Activated CD4-positive, alpha-beta T cell treated with anti-CD3 and anti-CD28 coated beads for 4 hours (primary cell): ENCODE measurements around the gene NOP9.
"Not testable (repeated sequence)": the region's sequence is repeated elsewhere in the genome, so short reads cannot be mapped to it uniquely, and the experiment has no call there.

Experiments
- DNase-seq, 2 donors: peaks; one replicate each; pipeline ENCODE4 v3.0.0-alpha.2; 2020

NOP9 gene

GRCh38 chr14:24310646-24311604 is 11.3 kb downstream of the NOP9 start, which contains the start of gene LTB4R:
TSS of gene LTB4R (plus strand) at chr14:24311502. CDS start at chr14:24315652, 4,150 bp downstream.
- DNase-seq = peak; percentile 45 to 60

GRCh38 chr14:24311837-24312615 is 12.4 kb downstream of the NOP9 start:
- no peak for DNase-seq

DNA sequence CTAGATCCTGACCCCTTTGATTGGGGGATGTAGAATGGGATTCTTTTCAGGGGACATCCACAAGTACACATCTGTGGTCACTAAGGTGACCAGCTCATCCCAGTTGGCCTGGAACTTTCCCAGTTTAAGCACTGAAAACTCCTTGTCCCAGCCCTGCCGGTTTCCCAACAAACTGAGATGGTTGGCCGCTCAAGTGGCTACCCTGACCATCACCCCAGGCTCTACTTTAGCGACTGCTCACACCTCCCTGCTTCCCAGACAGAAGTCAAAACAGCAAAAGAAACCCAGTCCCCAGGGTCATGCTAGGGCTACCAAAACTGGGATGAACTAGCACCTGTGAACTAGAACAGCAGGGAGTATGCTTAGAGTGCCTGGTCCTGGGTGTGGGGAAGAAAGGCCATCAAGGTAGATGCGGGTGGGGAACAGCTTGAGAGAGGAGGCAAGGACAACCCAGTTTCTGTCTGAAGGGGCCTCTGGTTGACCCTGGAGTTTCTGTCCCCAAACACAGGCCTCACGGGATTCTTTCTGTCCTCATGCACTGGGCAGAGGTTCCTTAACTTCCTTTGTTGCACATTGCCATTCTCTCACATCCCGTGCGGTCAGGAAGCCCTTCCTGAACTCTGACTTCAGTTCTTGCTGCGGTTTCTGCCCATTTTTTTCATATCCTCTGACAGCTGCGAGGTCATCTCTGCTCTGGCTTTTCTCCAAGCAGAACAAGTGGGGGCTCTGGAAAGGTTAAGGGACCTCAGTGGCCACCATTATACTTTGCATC is 13.3 kb downstream of the NOP9 start:
- DNase-seq = no peak

GRCh38 chr14:24313913-24314312 is 14.3 kb downstream of the NOP9 start:
- DNase-seq = no peak

DNA sequence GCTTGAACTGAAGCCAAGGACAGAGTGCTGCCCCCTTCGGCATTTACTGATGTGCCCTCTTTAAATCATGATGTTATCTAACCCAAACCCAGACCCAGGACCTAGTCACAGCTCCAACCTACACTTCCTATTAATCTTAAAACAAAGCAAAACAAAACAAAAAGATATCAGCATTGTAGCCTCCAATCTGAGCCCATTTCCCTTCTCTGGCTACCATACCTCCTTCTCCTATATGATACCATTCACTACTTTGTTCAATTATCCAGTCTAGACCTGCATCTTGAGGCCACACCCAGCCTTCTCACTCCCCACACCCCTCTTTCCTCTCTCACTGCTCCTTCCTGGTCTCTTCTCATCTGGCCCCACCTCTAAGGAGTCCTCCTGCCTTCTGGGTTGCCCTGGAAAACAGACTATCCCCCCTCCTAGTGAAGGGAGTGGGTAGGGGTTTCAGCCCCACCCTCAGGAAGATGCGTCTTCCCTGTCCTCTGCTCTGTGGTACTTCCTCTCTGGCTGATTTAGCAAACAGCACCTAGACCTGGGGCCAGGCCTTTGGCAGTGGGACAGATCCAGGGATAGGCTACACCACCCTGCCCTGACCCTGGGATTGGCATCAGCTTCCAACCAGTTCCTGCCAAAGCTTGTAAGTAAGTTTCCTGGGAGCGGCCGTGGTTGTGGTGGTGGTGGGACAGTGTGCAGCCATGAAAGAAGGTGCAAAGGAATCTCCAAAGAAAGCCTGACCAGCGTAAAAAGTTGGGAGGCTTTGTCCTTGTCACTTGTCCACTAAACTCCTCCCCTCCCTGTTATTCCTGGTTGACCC is 14.9 kb downstream of the NOP9 start:
- no peak for DNase-seq

GRCh38 chr14:24315243-24315806 is 15.7 kb downstream of the NOP9 start:
- no peak for DNase-seq

- no peak for DNase-seq
These were observed 16.4 kb downstream of the NOP9 start for GRCh38 chr14:24315807-24316596.

DNA sequence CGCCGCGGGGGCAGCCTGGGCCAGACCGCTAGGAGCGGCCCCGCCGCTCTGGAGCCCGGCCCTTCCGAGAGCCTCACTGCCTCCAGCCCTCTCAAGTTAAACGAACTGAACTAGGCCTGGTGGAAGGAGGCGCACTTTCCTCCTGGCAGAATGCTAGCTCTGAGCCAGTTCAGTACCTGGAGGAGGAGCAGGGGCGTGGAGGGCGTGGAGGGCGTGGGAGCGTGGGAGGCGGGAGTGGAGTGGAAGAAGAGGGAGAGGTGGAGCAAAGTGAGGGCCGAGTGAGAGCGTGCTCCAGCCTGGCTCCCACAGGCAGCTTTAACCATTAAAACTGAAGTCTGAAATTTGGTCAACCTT is 16.9 kb downstream of the NOP9 start:
- DNase-seq = no peak

DNA sequence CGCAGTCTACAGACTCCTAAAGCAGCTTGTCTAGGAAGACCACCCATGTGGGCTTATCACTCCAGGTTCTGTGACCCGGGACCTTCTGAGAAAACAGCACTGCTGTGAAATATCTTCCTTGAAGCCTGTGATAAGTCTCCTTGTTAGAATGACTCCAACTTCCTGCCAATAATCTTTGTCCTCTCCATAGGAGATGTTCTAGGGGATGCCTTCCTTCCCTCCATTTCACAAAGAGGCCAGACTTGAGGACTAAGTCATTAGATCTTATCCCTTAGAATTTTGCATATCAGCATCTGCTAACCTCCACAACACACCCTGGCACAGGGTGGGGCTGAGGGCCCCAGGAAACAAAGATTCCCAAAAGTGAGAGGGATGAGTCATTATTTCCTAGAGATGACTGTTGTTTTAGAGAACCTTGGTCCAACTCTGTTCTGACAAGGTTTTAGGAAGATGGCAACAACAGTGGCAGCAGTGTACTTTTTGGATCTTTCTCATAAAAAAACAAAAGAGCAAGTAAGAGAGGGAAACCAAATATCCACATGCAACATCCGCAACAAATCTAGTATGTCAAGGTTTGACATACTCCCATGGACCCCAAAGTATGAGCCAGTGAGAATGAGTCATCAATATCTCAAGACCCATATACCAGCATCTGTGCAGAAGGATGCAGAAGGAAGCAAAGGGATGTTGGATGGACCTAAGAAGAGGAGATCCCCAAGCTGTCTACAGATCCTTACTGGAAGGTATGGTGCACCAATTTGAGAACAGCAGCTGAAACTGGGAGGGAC is 17.7 kb downstream of the NOP9 start:
- DNase-seq = no peak

GRCh38 chr14:24321212-24321975 is 21.7 kb downstream of the NOP9 start:
- DNase-seq = no peak

- no peak for DNase-seq
These were observed 23.0 kb downstream of the NOP9 start for GRCh38 chr14:24322672-24323071.

DNA sequence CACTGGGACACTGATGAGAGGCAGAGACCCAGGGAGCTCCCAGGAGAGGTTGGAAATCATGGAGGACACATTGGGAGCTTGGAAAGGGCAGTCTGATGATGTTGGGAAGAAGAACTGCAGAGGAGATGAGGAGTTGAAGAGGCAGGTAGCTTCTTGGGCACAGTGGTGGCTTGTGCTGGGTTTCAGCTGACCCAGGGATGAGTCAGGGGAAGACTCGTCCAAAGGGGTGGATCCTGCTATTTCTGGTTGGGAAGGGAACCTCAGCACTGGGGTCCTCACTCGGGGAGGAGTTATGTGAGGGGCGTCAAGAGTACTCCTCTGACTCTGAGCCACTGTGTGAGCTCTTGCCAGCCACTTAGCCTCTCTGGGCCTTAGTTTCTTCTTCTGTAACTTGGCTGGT is 23.7 kb downstream of the NOP9 start:
- no peak for DNase-seq

DNA sequence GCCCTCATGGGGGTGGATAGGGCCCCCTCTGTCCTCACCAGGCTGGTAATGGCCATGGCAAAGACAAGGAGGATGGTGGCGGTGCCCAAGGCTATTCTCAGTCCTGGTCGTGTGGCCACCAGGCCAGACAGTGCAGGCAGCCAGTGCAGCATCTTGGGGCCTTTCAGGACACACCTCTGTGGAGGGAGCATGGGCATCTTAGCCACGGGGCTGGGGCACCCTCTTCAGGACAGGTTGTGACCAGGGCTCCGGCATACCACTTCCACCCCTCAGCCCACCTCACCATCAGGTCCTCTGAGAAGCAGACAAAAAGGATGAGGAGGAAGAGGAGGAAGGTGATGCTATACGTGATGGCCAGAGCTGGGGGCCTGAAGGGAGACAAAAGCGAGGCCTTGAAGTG is 24.4 kb downstream of the NOP9 start:
- DNase-seq = no peak

GRCh38 chr14:24325041-24325530 is 25.4 kb downstream of the NOP9 start:
- DNase-seq = no peak

- DNase-seq = no peak
These were observed 26.3 kb downstream of the NOP9 start for GRCh38 chr14:24325963-24326362.

DNA sequence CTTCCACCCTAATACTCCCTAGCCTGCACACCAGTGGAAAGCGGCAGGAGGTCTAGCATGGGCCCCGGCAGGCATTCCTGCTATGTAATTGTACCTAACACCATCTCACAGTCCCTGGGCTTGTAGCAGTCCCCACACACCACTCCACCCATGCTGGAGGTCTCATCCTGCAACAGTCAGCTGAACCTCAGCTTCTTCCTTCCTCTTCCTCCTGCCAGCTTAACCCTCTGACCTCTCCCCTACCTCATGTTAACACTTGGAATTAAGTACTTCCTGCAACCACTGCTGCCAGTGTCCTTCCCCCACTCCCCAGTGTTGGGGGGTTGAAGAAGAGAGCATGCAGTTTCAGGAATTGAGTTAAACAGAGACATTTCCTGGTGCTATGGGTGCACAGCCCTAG is 27.7 kb downstream of the NOP9 start:
- DNase-seq = no peak

- DNase-seq = not testable (repeated sequence)
These were observed 28.3 kb downstream of the NOP9 start for GRCh38 chr14:24327914-24328313.

- no peak for DNase-seq
These were observed 29.5 kb downstream of the NOP9 start for GRCh38 chr14:24329073-24329663.

DNA sequence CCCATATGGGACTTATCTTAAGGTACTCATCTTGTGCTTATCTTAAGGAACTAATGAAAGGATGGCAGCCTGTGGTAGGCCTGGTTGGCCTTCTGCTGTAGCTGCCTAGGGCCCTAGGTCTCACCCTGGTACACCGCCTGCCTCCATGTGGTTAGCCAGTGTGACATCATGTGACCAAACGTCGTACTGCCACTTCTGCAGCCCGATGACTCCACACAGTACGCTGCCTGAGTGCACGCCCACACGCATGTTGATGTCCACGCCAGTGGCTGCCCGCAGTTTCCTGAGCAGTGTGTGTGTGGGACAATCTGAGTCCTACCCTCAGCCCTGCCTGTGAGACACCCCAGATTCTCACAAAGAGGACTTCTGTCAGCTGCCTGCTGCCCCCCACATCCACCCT is 30.1 kb downstream of the NOP9 start:
- peak; percentile 31 to 45 for DNase-seq
